Measurements from ENCODE around the gene SWI5. TPM values are rescaled to one million over a fixed set of nuclear protein-coding genes. Genes with fewer than 3 reads are reported as not detected.
A peak's percentile ranks its signal among the peaks of the same experiment; 100 is the strongest.

Gene SWI5
- total RNA-seq, 3 donors from 2014 or later (not counting 1 experiment from before 2014, with no cell fraction given), result 6.3 to 9.3 (median 8.4) TPM

GRCh38 chr9:128288273-128289004 is 12.4 kb downstream of the SWI5 start:
- no peaks in the 10 kb centered on the region for H3K27me3 Mint-ChIP-seq (ENCODE audit: low read depth in 2 of 2)
- H3K36me3 ChIP-seq (ENCODE audit: control insufficient read depth, insufficient read depth, low read length), result peaks cover 2% of the 10 kb centered on the region

GRCh38 chr9:128292009-128292408 is 15.9 kb downstream of the SWI5 start:
- intact Hi-C loops (cut with micrococcal nuclease), result no loop called here
- H3K4me1 ChIP-seq (ENCODE audit: control insufficient read depth, insufficient read depth, low read length), result peaks cover 16% of the 10 kb centered on the region
- no peak for TF ChIP-seq CTCF (IDR thresholded peaks at IDR 0.05)
- DNase-seq (no peak), ATAC-seq (no peak)
- no peaks in the 10 kb centered on the region for H3K9me3 ChIP-seq (ENCODE audit: control insufficient read depth, insufficient read depth, low read length)
- H3K36me3 ChIP-seq (ENCODE audit: control insufficient read depth, insufficient read depth, low read length), result peaks cover 2% of the 10 kb centered on the region
- Mint-ChIP-seq H3K27me3 (ENCODE audit: low read depth in 2 of 2) (no peaks in the 10 kb centered on the region), H3K4me1 (no peaks in the 10 kb centered on the region), H3K4me3 (no peak overlapping the region), H3K36me3 (no peaks in the 10 kb centered on the region), H3K9me3 (no peaks in the 10 kb centered on the region), H3K27ac (no peak overlapping the region)
- 92% methylated on average over 2 of the region's 3 CpGs for WGBS (ENCODE audit: insufficient coverage)
- H3K27me3 ChIP-seq (ENCODE audit: control insufficient read depth, insufficient read depth, low read length), result no peaks in the 10 kb centered on the region
- no peak overlapping the region for H3K4me3 ChIP-seq (ENCODE audit: low read length)
- no peak overlapping the region for H3K27ac ChIP-seq (ENCODE audit: low read length)

More at GRCh38 chr9:128288273-128289004, 12.4 kb downstream of the SWI5 start:
- Mint-ChIP-seq H3K4me3 (no peak overlapping the region), H3K36me3 (no peaks in the 10 kb centered on the region), H3K9me3 (no peaks in the 10 kb centered on the region), H3K4me1 (no peaks in the 10 kb centered on the region), H3K27ac (peak overlapping the region in 1 of 2 donors; percentile 6)
- no peak overlapping the region for H3K4me3 ChIP-seq (ENCODE audit: low read length)
- H3K4me1 ChIP-seq (ENCODE audit: control insufficient read depth, insufficient read depth, low read length), result no peaks in the 10 kb centered on the region
- intact Hi-C loops (cut with micrococcal nuclease), result no loop called here
- TF ChIP-seq CTCF (IDR thresholded peaks at IDR 0.05), result no peak
- 89% methylated on average over 11 of the region's 11 CpGs for WGBS (ENCODE audit: insufficient coverage)
- DNase-seq (no peak), ATAC-seq (peak in 1 of 3 donors; percentile 27)
- no peak overlapping the region for H3K27ac ChIP-seq (ENCODE audit: low read length)
- H3K9me3 ChIP-seq (ENCODE audit: control insufficient read depth, insufficient read depth, low read length), result no peaks in the 10 kb centered on the region
- no peaks in the 10 kb centered on the region for H3K27me3 ChIP-seq (ENCODE audit: control insufficient read depth, insufficient read depth, low read length)

- TF ChIP-seq CTCF (IDR thresholded peaks at IDR 0.05), result no peak
- Mint-ChIP-seq H3K4me1 (no peaks in the 10 kb centered on the region), H3K4me3 (no peak overlapping the region), H3K27ac (no peak overlapping the region), H3K27me3 (ENCODE audit: low read depth in 2 of 2) (no peaks in the 10 kb centered on the region), H3K36me3 (no peaks in the 10 kb centered on the region), H3K9me3 (no peaks in the 10 kb centered on the region)
- intact Hi-C loops (cut with micrococcal nuclease), result no loop called here
- no peaks in the 10 kb centered on the region for H3K27me3 ChIP-seq (ENCODE audit: control insufficient read depth, insufficient read depth, low read length)
- 75% methylated on average over 4 of the region's 4 CpGs for WGBS (ENCODE audit: insufficient coverage)
- no peaks in the 10 kb centered on the region for H3K9me3 ChIP-seq (ENCODE audit: control insufficient read depth, insufficient read depth, low read length)
- H3K27ac ChIP-seq (ENCODE audit: low read length), result no peak overlapping the region
- H3K4me3 ChIP-seq (ENCODE audit: low read length), result no peak overlapping the region
- H3K36me3 ChIP-seq (ENCODE audit: control insufficient read depth, insufficient read depth, low read length), result peaks cover 2% of the 10 kb centered on the region
- no peak for ATAC-seq
- peaks cover 16% of the 10 kb centered on the region for H3K4me1 ChIP-seq (ENCODE audit: control insufficient read depth, insufficient read depth, low read length)
- no peak for DNase-seq
Observed at GRCh38 chr9:128293091-128293490, 17.0 kb downstream of the SWI5 start.

- Mint-ChIP-seq H3K36me3 (no peaks in the 10 kb centered on the region), H3K4me3 (no peak overlapping the region), H3K27me3 (ENCODE audit: low read depth in 2 of 2) (no peaks in the 10 kb centered on the region), H3K9me3 (no peaks in the 10 kb centered on the region), H3K27ac (peak overlapping the region in 1 of 2 donors; percentile 52), H3K4me1 (no peaks in the 10 kb centered on the region)
- WGBS (ENCODE audit: insufficient coverage), result 57% methylated on average over 2 of the region's 4 CpGs
- no peaks in the 10 kb centered on the region for H3K9me3 ChIP-seq (ENCODE audit: control insufficient read depth, insufficient read depth, low read length)
- no peak for ATAC-seq
- H3K27me3 ChIP-seq (ENCODE audit: control insufficient read depth, insufficient read depth, low read length), result no peaks in the 10 kb centered on the region
- peaks cover 16% of the 10 kb centered on the region for H3K4me1 ChIP-seq (ENCODE audit: control insufficient read depth, insufficient read depth, low read length)
- H3K4me3 ChIP-seq (ENCODE audit: low read length), result no peak overlapping the region
- intact Hi-C loops (cut with micrococcal nuclease), result no loop called here
- no peaks in the 10 kb centered on the region for H3K36me3 ChIP-seq (ENCODE audit: control insufficient read depth, insufficient read depth, low read length)
- H3K27ac ChIP-seq (ENCODE audit: low read length), result no peak overlapping the region
- no peak for TF ChIP-seq CTCF (IDR thresholded peaks at IDR 0.05)
- DNase-seq, result no peak
Observed at GRCh38 chr9:128294142-128294541, 18.1 kb downstream of the SWI5 start.

All from natural killer cell (primary cell).